GM23248 (cell line): Measurements from ENCODE around the gene NSMCE3. TPM values are rescaled to one million over a fixed set of nuclear protein-coding genes. Genes with fewer than 3 reads are reported as not detected.

ENCODE experiments used
- DNase-seq: peaks from one replicate; pipeline ENCODE4 v3.0.0-alpha.2; 2015
- H2AFZ ChIP-seq: fragments of 200-600 bp; sonication (generic); 2 replicates; pipeline ENCODE4 v1.6.1; 2016; ENCODE audit warnings: antibody characterized with exemption
- H3F3A ChIP-seq: fragments of 200-600 bp; sonication (generic); 2 replicates; pipeline ENCODE4 v1.6.1; 2016; ENCODE audit warnings: mild to moderate bottlenecking, antibody characterized with exemption, mixed run types; ENCODE audit not compliant: insufficient read depth
- H3K27ac ChIP-seq: fragments of 200-600 bp; sonication (generic); 2 replicates; pipeline ENCODE4 v1.5.1; 2016; ENCODE audit warnings: mild to moderate bottlenecking
- H3K27me3 ChIP-seq: fragments of 200-600 bp; sonication (generic); replicated peaks from 2 replicates; pipeline ENCODE4 v1.6.1; 2016; ENCODE audit warnings: mild to moderate bottlenecking; ENCODE audit not compliant: insufficient read depth
- H3K36me3 ChIP-seq: fragments of 200-600 bp; sonication (generic); 2 replicates; pipeline ENCODE4 v1.6.1; 2016; ENCODE audit warnings: low read depth, mild to moderate bottlenecking
- H3K4me1 ChIP-seq: fragments of 200-600 bp; sonication (generic); 2 replicates; pipeline ENCODE4 v1.6.1; 2016; ENCODE audit warnings: mild to moderate bottlenecking; ENCODE audit not compliant: insufficient read depth
- H3K4me2 ChIP-seq: fragments of 200-600 bp; sonication (generic); one replicate; pipeline ENCODE4 v1.6.1; 2016; ENCODE audit warnings: mild to moderate bottlenecking; ENCODE audit not compliant: unreplicated experiment
- H3K4me3 ChIP-seq: fragments of 200-600 bp; sonication (generic); 2 replicates; pipeline ENCODE4 v1.5.1; 2016; ENCODE audit warnings: mild to moderate bottlenecking
- H3K79me2 ChIP-seq: fragments of 200-600 bp; sonication (generic); 2 replicates; pipeline ENCODE4 v1.6.1; 2016; ENCODE audit warnings: mild to moderate bottlenecking; ENCODE audit not compliant: insufficient read depth
- H3K9ac ChIP-seq: fragments of 200-600 bp; sonication (generic); 2 replicates; pipeline ENCODE4 v1.6.1; 2016; ENCODE audit warnings: mild to moderate bottlenecking
- H3K9me2 ChIP-seq: fragments of 200-600 bp; sonication (generic); 2 replicates; pipeline ENCODE4 v1.6.1; 2016; ENCODE audit warnings: mixed run types, mild to moderate bottlenecking, moderate library complexity; ENCODE audit not compliant: insufficient read depth
- H3K9me3 ChIP-seq: fragments of 200-600 bp; sonication (generic); one replicate; pipeline ENCODE4 v1.6.1; 2017; ENCODE audit warnings: low read depth
- H4K20me1 ChIP-seq: fragments of 200-600 bp; sonication (generic); 2 replicates; pipeline ENCODE4 v1.6.0; 2016; ENCODE audit not compliant: insufficient read depth
- EZH2 ChIP-seq: fragments of 200-600 bp; sonication (generic); IDR thresholded peaks from 2 replicates; pipeline ENCODE4 v1.6.1; 2018; ENCODE audit warnings: antibody characterized with exemption, mild to moderate bottlenecking; ENCODE audit not compliant: insufficient read depth, poor library complexity, severe bottlenecking
- EZH2phosphoT487 ChIP-seq: fragments of 200-600 bp; sonication (generic); IDR thresholded peaks from 2 replicates; pipeline ENCODE4 v1.6.1; 2018; ENCODE audit warnings: antibody characterized with exemption, moderate library complexity, mild to moderate bottlenecking, low read depth; ENCODE audit not compliant: insufficient read depth
- WGBS, 2 experiments: methylation state at CpG; one replicate each; pipeline ENCODE4 v1.1.6; 2015 to 2017; ENCODE audit warnings: low lambda C conversion rate in 2 of 2, low coverage in 1 of 2; ENCODE audit errors: missing lambda C conversion rate in 2 of 2; 5-methylcytosine and 5-hydroxymethylcytosine counted together
- in situ Hi-C: fragments of 300-500 bp; cut with MboI; formaldehyde crosslinking; loops from 2 replicates; pipeline ENCODE4 v1.15.0; 2020
- polyA plus RNA-seq: library from polyadenylated mRNA; unstranded; fragments of >200 nt; fragmentation: Nextera tagmentation; extraction: Ambion mirVana; gene quantifications from 2 replicates; pipeline ENCODE4 v1.2.1, GENCODE V29; 2016
- total RNA-seq: library from RNA; depleted of rRNA; stranded (reverse); fragments of >200 nt; shearing (Covaris generic); gene quantifications from 2 replicates; pipeline ENCODE4 v1.2.3, GENCODE V29; 2014

NSMCE3 gene
- total and polyA plus RNA-seq, 2 experiments from 2014 or later, result 9.2 to 10.2 TPM

- in situ Hi-C loops, result no loop called here
- Histone ChIP-seq H3K36me3 (no peaks in the 10 kb centered on the region), H3F3A (no peaks in the 10 kb centered on the region), H3K9me2 (no peaks in the 10 kb centered on the region), H3K79me2 (no peaks in the 10 kb centered on the region), H4K20me1 (no peaks in the 10 kb centered on the region), H3K27me3 (no peaks in the 10 kb centered on the region), H3K9ac (no peak overlapping the region), H3K27ac (no peak overlapping the region), H3K9me3 (no peaks in the 10 kb centered on the region), H2AFZ (no peak overlapping the region), H3K4me2 (no peak overlapping the region), H3K4me3 (no peak overlapping the region), H3K4me1 (no peaks in the 10 kb centered on the region)
- 23 to 31% methylated on average over 3 of the region's 3 CpGs for WGBS, 2 experiments
- TF ChIP-seq EZH2phosphoT487, result no peak
- TF ChIP-seq EZH2, result no peak
- DNase-seq, result no peak
Measured at GRCh38 chr15:29299331-29299730, 29.7 kb upstream of the NSMCE3 start.

DNA sequence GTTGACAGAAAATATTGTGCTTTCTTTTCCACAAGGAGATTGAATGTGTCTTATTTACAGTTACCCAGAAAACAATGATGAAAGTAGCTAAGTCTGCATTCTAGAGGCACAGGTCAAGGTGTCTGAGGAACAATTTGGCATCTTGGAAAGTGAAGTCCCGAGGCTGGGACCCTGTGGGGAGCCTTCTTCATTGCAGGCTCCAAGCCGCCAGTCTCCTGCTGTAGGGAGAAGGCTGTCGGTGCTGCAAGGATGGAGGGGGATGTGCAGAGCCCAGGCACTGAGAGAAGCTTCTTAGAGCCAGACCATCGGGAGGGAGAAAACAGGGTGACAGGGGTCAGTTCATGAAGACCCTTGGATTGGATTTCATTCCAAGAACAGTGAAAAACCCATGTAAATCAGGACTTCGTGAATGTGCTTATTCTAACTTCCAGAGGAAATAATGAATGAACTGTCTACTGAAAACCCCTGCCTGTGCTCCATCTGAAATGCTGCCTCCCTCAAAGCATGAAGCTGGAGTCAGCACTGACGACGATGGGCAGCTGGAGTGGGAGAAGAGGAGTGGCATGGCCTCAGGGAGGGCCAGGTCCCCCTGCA, 25.2 kb upstream of the NSMCE3 start:
- Histone ChIP-seq H3K9ac (no peak overlapping the region), H3K27me3 (no peaks in the 10 kb centered on the region), H2AFZ (no peak overlapping the region), H4K20me1 (no peaks in the 10 kb centered on the region), H3K9me3 (no peaks in the 10 kb centered on the region), H3K79me2 (no peaks in the 10 kb centered on the region), H3K27ac (no peak overlapping the region), H3K4me2 (no peak overlapping the region), H3K4me3 (no peak overlapping the region), H3K9me2 (no peaks in the 10 kb centered on the region), H3K4me1 (no peaks in the 10 kb centered on the region), H3K36me3 (no peaks in the 10 kb centered on the region), H3F3A (no peaks in the 10 kb centered on the region)
- TF ChIP-seq EZH2phosphoT487, result no peak
- in situ Hi-C loops, result no loop called here
- DNase-seq, result no peak
- WGBS, 2 experiments, result 30 to 34% methylated on average over 7 of the region's 7 CpGs

- Histone ChIP-seq H3K27ac (no peak overlapping the region), H3K79me2 (no peaks in the 10 kb centered on the region), H3K4me3 (no peak overlapping the region), H3F3A (no peaks in the 10 kb centered on the region), H3K36me3 (no peaks in the 10 kb centered on the region), H4K20me1 (no peaks in the 10 kb centered on the region), H3K27me3 (no peaks in the 10 kb centered on the region; the same call in 1 of the 2 replicates), H3K4me1 (no peaks in the 10 kb centered on the region), H2AFZ (no peak overlapping the region), H3K9me2 (no peaks in the 10 kb centered on the region), H3K9ac (no peak overlapping the region), H3K4me2 (no peak overlapping the region), H3K9me3 (no peaks in the 10 kb centered on the region)
- in situ Hi-C loops, result no loop called here
- no peak for TF ChIP-seq EZH2
- no peak for TF ChIP-seq EZH2phosphoT487
- no peak for DNase-seq
- WGBS, 2 experiments, result 13 to 28% methylated on average over 5 of the region's 5 CpGs
Measured at GRCh38 chr15:29291067-29291845, 21.6 kb upstream of the NSMCE3 start.

DNA sequence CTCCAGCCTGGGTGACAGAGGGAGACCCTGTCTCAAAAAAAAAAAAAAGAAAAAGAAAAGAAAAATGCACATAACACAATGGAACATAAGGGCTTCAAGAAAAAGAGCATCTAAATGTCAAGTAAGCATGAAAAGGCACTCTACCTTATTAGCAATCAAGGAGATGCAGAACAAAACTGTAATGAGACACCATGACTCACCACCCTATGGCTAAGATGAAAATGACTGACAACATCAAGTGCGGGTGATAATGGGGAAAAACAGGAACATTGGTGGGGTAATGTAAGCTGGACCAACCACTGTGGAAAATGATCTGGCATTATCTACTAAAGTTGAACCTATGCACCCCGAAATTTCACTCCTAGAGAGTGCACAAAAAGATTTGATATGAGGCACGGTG, 19.6 kb upstream of the NSMCE3 start:
- in situ Hi-C loops, result no loop called here
- no peak for DNase-seq
- Histone ChIP-seq H3F3A (no peaks in the 10 kb centered on the region), H3K9me2 (no peaks in the 10 kb centered on the region), H3K27ac (no peak overlapping the region), H3K9me3 (no peaks in the 10 kb centered on the region), H3K79me2 (no peaks in the 10 kb centered on the region), H3K9ac (no peak overlapping the region), H3K4me1 (no peaks in the 10 kb centered on the region), H2AFZ (no peak overlapping the region), H3K4me3 (no peak overlapping the region), H3K27me3 (peaks cover 6% of the 10 kb centered on the region; the same call in 1 of the 2 replicates), H3K4me2 (no peak overlapping the region), H4K20me1 (no peaks in the 10 kb centered on the region), H3K36me3 (no peaks in the 10 kb centered on the region)
- TF ChIP-seq EZH2 (no peak), EZH2phosphoT487 (no peak)
- WGBS, 2 experiments, result 66 to 76% methylated on average over 3 of the region's 3 CpGs
